OCI-LY7 (cell line): ENCODE measurements around the gene HK2. TPM values are rescaled to one million over a fixed set of nuclear protein-coding genes. Genes with fewer than 3 reads are reported as not detected.
"Not testable (repeated sequence)": the region's sequence is repeated elsewhere in the genome, so short reads cannot be mapped to it uniquely, and the experiment has no call there.

Source experiments
- BruUV-seq: library from RNA; stranded (reverse); fragments of 400-500 nt; replicated peaks from 2 replicates; lab custom pipeline; 2021; lab: Mats Ljungman, UMichigan
- CTCF ChIA-PET: fragments of 300-600 bp; sonication (Branson Sonifier 250); formaldehyde crosslinking; loops from one replicate; lab custom pipeline; 2022; ENCODE audit warnings: antibody characterized with exemption; ENCODE audit not compliant: unreplicated experiment; lab: Charles Lee
- POLR2A ChIA-PET: fragments of 300-600 bp; sonication (Branson Sonifier 250); formaldehyde crosslinking; loops from one replicate; lab custom pipeline; 2022; ENCODE audit warnings: antibody characterized with exemption; lab: Charles Lee
- DNase-seq: peaks from one replicate; pipeline ENCODE4 v3.0.0-alpha.2; 2015; ENCODE audit warnings: low spot score
- H2AFZ ChIP-seq: fragments of 200-600 bp; sonication (generic), shearing (Covaris generic); 2 replicates; pipeline ENCODE4 v1.6.1; 2014; ENCODE audit warnings: mild to moderate bottlenecking, antibody characterized with exemption, low read length, moderate library complexity
- H3K27ac ChIP-seq: fragments of 200-600 bp; sonication (generic); 2 replicates; pipeline ENCODE4 v1.5.1; 2014; ENCODE audit warnings: mixed run types, low read depth, mild to moderate bottlenecking, moderate library complexity, low read length, inconsistent platforms; ENCODE audit not compliant: poor library complexity, severe bottlenecking
- H3K36me3 ChIP-seq: fragments of 200-600 bp; sonication (generic); 2 replicates; pipeline ENCODE4 v1.6.1; 2014; ENCODE audit warnings: mild to moderate bottlenecking, antibody characterized with exemption, low read length, moderate library complexity, mixed read lengths; ENCODE audit not compliant: insufficient read depth
- H3K4me1 ChIP-seq: fragments of 200-600 bp; sonication (generic); 2 replicates; pipeline ENCODE4 v1.5.1; 2014; ENCODE audit warnings: mild to moderate bottlenecking, low read length; ENCODE audit not compliant: insufficient read depth, poor library complexity, severe bottlenecking
- H3K4me2 ChIP-seq: fragments of 200-600 bp; sonication (generic); 2 replicates; pipeline ENCODE4 v1.6.1; 2014; ENCODE audit warnings: mild to moderate bottlenecking, low read length
- H3K4me3 ChIP-seq: fragments of 200-600 bp; sonication (generic); 2 replicates; pipeline ENCODE4 v1.5.1; 2014; ENCODE audit warnings: mild to moderate bottlenecking, low read depth, low read length; ENCODE audit not compliant: poor library complexity, severe bottlenecking
- H3K79me2 ChIP-seq: fragments of 200-600 bp; sonication (generic); 2 replicates; pipeline ENCODE4 v1.6.1; 2016; ENCODE audit warnings: low read depth, mild to moderate bottlenecking, low read length, moderate library complexity, mixed read lengths; ENCODE audit not compliant: insufficient read depth
- H3K9me2 ChIP-seq: fragments of 200-600 bp; sonication (generic); 2 replicates; pipeline ENCODE4 v1.6.1; 2016; ENCODE audit warnings: mild to moderate bottlenecking, low read length, mixed read lengths; ENCODE audit not compliant: insufficient read depth
- H3K9me3 ChIP-seq: fragments of 200-600 bp; sonication (generic); 2 replicates; pipeline ENCODE4 v1.6.1; 2014; ENCODE audit warnings: mild to moderate bottlenecking, mixed run types, low read length, mixed read lengths
- H4K20me1 ChIP-seq: fragments of 200-600 bp; sonication (generic); 2 replicates; pipeline ENCODE4 v1.6.1; 2014; ENCODE audit warnings: mild to moderate bottlenecking, antibody characterized with exemption, low read length, moderate library complexity, mixed read lengths; ENCODE audit not compliant: insufficient read depth
- EZH2phosphoT487 ChIP-seq: fragments of 200-600 bp; sonication (generic); IDR thresholded peaks from 2 replicates; pipeline ENCODE4 v1.6.1; 2018; ENCODE audit warnings: low read depth, borderline replicate concordance, mild to moderate bottlenecking, mixed run types, antibody characterized with exemption, low read length, moderate library complexity, mixed read lengths
- intact Hi-C: fragments of 100-400 bp; cut with micrococcal nuclease; formaldehyde crosslinking; loops from one replicate; pipeline ENCODE4 v1.10.0; 2022; ENCODE audit not compliant: unreplicated experiment
- total RNA-seq, 2 experiments: library from RNA; depleted of rRNA in 1 of 2; stranded (reverse); fragments of >200 nt in 1 of 2; shearing (Covaris generic) in 1 of 2; gene quantifications; 2 replicates each; pipeline ENCODE4 v1.2.3, GENCODE V29; 2014 to 2022
- TF ChIP-seq, protein P1 (sequence below): fragments of 200-600 bp; sonication (generic); conservative IDR thresholded peaks from 2 replicates; pipeline ENCODE4 v1.5.1; 2014; ENCODE audit warnings: mild to moderate bottlenecking, antibody characterized with exemption, low read length, moderate library complexity, mixed read lengths

Gene HK2
- total RNA-seq, 2 experiments from 2014 or later, result 8.6 to 50.5 TPM

DNA sequence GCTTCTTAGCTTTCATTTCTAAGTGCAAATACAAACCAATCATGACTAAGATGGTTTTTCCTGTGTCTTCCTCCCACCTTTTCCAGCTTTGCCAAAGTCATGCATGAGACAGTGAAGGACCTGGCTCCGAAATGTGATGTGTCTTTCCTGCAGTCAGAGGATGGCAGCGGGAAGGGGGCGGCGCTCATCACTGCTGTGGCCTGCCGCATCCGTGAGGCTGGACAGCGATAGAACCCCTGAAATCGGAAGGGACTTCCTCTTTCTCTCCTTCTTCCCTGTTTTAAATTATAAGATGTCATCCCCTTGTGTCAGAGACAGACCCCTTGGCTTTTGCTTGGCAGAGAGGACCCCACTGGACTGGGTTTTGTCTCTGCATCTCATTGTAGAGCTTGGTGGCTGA lies 56.8 kb downstream of the HK2 start:
- H3K4me3 ChIP-seq, result no peak overlapping the region
- intact Hi-C loops, result no loop called here
- H3K36me3 ChIP-seq, result peaks cover 95% of the 10 kb centered on the region
- H3K27ac ChIP-seq, result no peak overlapping the region
- no peaks in the 10 kb centered on the region for H4K20me1 ChIP-seq
- H3K4me2 ChIP-seq, result no peak overlapping the region
- no peak overlapping the region for H2AFZ ChIP-seq
- CTCF ChIA-PET, result no interaction called here
- BruUV-seq, result no TSS peak
- H3K4me1 ChIP-seq, result no peaks in the 10 kb centered on the region
- H3K9me3 ChIP-seq, result no peaks in the 10 kb centered on the region
- TF ChIP-seq, protein P1, sequence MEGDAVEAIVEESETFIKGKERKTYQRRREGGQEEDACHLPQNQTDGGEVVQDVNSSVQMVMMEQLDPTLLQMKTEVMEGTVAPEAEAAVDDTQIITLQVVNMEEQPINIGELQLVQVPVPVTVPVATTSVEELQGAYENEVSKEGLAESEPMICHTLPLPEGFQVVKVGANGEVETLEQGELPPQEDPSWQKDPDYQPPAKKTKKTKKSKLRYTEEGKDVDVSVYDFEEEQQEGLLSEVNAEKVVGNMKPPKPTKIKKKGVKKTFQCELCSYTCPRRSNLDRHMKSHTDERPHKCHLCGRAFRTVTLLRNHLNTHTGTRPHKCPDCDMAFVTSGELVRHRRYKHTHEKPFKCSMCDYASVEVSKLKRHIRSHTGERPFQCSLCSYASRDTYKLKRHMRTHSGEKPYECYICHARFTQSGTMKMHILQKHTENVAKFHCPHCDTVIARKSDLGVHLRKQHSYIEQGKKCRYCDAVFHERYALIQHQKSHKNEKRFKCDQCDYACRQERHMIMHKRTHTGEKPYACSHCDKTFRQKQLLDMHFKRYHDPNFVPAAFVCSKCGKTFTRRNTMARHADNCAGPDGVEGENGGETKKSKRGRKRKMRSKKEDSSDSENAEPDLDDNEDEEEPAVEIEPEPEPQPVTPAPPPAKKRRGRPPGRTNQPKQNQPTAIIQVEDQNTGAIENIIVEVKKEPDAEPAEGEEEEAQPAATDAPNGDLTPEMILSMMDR, result no peak
- no peak for TF ChIP-seq EZH2phosphoT487
- no peak for DNase-seq
- POLR2A ChIA-PET, result interaction anchor here (0.9 kb wide), 1 partner anchor 41 kb away, joined by 3 read pairs; no protein-coding TSS in a partner anchor
- H3K79me2 ChIP-seq, result no peaks in the 10 kb centered on the region
- no peaks in the 10 kb centered on the region for H3K9me2 ChIP-seq

DNA sequence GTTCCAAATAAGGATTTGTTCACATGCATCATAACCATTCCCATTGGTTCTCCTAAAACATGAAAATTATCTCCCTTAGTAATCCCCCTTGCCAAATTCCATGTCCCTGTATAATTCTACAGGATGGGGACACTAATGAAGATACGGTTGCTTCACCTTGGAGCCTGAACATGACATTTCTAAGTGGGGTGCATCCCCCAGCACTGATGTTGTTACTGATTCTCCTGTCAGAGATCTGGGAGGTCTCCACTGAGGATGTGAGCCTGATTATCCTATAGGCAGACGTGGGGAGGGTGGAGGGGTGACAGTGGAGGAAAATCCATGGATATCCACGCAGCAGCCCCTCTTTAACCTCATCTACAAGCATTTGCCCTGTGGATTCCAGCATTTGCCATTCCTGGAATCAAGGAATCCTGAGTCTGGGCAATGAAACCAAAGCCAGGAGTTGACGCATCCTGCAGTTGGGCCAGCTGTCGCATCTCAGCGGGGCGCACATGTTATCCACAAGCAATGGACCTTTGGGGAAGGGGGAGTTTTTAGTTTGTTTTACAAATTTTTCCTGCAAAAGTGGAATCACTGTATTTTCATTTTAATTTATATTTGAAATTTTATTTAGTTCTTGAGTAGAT lies 57.3 kb downstream of the HK2 start:
- Histone ChIP-seq H2AFZ (no peak overlapping the region), H3K4me2 (no peak overlapping the region), H3K79me2 (no peaks in the 10 kb centered on the region), H3K36me3 (peaks cover 95% of the 10 kb centered on the region), H3K4me1 (no peaks in the 10 kb centered on the region), H3K9me2 (no peaks in the 10 kb centered on the region), H3K9me3 (no peaks in the 10 kb centered on the region), H4K20me1 (no peaks in the 10 kb centered on the region), H3K4me3 (no peak overlapping the region), H3K27ac (no peak overlapping the region)
- intact Hi-C loops, result no loop called here
- POLR2A ChIA-PET, result interaction anchor here (0.9 kb wide), 1 partner anchor 42 kb away, joined by 3 read pairs; no protein-coding TSS in a partner anchor
- DNase-seq, result no peak
- TF ChIP-seq, protein P1, result no peak
- TF ChIP-seq EZH2phosphoT487, result no peak
- CTCF ChIA-PET, result no interaction called here
- no TSS peak for BruUV-seq

DNA sequence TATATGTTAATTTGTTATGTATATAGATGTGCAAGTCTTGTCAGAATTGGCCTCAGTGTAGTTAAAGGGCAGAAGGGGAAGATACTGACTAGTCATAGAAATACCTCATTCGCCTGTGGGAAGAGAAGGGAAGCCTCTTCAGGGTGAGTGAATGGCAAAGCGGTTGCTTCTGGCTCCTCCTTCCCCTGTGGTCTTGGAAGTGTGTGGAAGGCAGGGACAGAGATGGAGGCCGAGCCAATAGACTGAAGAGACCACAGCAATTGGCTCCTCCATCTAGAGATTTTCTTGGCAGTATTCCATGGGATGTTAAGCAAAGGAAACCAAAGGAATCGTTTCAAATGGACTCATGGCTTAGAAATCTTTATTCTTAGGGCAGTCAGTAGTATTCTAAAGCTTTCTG lies 57.9 kb downstream of the HK2 start:
- H3K79me2 ChIP-seq, H3K9me2 ChIP-seq, H3K9me3 ChIP-seq, H3K4me1 ChIP-seq, H2AFZ ChIP-seq, BruUV-seq, H3K4me2 ChIP-seq, H4K20me1 ChIP-seq, H3K27ac ChIP-seq, H3K4me3 ChIP-seq, POLR2A ChIA-PET, DNase-seq, intact Hi-C loops, CTCF ChIA-PET: not testable (repeated sequence)
- peaks cover 92% of the 10 kb centered on the region for H3K36me3 ChIP-seq
